GM18909 (cell line): Measurements from ENCODE around the gene CACNA1A.

ENCODE experiments used
- ATAC-seq: cut with Tn5 transposase; IDR thresholded peaks from one replicate; pipeline ENCODE4 v1.9.1; 2021; ENCODE audit warnings: mild to moderate bottlenecking; ENCODE audit not compliant: unreplicated experiment, poor library complexity

CACNA1A gene

DNA sequence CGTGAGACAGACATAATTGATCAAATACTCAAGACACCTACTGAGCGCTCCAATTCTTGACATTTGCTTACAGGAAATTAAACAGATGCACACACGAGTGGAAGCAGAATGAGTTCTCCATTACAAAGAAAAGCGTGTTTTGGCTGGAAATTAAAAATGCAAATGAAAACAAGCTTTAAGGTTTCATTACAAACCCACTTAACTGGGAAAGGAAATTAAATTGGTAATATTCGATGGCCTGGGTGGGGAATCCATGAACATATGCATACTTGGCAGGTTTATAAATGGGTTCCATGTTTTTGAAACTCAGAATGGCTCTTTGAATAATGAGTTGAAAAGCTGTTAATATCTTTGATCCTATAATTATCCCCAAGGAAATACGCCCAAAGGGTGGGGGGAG is 178.0 kb downstream of the CACNA1A start:
- no peak for ATAC-seq

DNA sequence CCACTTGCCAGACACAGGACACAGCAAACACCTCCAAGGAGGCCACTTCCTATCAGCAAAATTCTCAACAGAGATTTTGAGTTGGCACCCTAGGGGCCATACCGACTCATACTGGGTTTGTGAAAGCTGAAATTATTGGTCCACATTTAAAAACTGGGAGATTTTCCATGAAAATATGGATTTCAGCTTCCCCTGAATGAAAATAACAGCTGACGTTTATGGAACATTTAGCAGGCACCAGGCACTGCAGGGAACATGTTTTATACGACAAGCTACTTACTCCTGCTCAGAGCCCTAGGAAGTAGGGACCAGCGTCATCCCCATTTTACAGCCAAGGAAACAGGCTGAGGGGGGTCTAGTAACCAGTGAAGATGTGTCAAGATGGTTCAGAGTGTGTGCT is 186.8 kb downstream of the CACNA1A start:
- no peak for ATAC-seq

DNA sequence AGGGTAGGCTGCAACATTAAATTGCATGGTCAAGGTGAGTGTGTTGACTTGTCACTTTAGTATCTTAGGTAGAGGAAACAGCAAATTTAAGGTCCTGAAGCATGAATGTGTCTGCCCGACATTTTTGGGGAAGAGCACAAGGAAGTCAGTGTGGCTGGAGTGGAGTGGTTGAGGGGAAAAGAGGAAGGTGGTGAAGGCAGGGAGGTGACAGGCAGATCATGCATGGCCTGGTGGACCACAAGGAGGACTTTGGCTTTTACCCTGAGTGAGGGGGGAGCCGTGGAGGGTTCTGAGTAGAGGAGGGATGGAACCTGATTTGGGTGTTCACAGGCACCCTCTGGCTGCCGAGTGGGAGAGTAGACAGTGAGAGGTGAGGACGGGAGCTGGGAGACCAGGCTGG is 188.1 kb downstream of the CACNA1A start:
- no peak for ATAC-seq

GRCh38 chr19:13315495-13315894 is 190.8 kb downstream of the CACNA1A start:
- no peak for ATAC-seq

GRCh38 chr19:13314761-13315160 is 191.5 kb downstream of the CACNA1A start:
- ATAC-seq = no peak

- ATAC-seq = no peak
These were observed 192.4 kb downstream of the CACNA1A start for GRCh38 chr19:13313875-13314274.

DNA sequence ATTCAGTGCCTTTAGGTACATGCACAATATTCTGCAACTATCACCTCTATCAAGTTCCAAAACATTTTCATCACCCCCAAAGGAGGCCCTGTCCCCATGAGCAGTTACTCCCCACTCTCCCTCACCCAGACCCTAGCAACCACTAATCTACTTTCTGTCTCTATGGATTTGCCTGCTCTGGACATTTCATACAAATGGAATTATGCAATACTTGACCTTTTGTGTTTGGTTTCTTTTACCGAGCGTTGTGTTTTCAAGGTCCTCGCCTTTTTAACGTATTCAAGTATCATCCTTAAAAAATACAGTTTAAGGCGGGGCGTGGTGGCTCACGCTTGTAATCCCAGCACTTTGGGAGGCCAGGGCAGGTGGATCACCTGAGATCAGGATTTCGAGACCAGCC is 196.4 kb downstream of the CACNA1A start:
- no peak for ATAC-seq

- no peak for ATAC-seq
These were observed 202.7 kb downstream of the CACNA1A start for GRCh38 chr19:13303381-13304129.

- no peak for ATAC-seq
These were observed 203.6 kb downstream of the CACNA1A start for GRCh38 chr19:13302526-13303270.

DNA sequence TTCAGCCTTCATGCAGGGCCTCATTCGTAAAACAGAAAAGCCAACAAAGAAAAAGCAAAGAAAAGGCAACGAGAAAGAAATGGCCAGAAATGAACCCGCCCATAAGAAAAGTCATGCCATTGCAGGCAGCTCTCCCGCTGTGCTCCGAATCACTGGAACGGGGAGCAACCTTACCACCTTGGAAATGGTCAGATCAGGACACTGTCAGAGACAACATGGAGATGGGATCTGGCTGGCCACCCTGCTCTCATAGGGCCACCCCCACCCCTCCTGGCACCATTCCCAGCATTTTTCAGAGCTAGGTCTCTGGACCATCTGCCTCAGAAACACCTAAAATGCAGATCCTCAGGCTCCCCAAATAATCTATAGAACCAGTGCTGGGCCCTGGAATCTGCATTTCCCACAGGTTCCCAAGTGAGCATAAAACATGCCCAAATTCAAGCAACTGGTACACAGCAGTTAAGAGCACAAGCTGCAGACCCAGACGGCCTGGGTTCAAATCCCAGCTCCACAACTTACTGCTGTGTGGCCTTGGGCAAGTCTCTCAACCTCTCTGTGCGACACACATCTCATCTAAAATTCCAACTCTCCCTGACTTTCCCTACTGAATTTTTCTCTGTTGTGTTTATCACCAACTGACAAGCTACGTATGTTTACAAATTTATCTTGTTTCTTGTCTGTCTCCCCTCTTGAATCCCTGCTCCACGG is 204.5 kb downstream of the CACNA1A start:
- ATAC-seq = no peak

- ATAC-seq = no peak
These were observed 205.8 kb downstream of the CACNA1A start for GRCh38 chr19:13300421-13301030.

- ATAC-seq = no peak
These were observed 206.4 kb downstream of the CACNA1A start for GRCh38 chr19:13299838-13300237.

DNA sequence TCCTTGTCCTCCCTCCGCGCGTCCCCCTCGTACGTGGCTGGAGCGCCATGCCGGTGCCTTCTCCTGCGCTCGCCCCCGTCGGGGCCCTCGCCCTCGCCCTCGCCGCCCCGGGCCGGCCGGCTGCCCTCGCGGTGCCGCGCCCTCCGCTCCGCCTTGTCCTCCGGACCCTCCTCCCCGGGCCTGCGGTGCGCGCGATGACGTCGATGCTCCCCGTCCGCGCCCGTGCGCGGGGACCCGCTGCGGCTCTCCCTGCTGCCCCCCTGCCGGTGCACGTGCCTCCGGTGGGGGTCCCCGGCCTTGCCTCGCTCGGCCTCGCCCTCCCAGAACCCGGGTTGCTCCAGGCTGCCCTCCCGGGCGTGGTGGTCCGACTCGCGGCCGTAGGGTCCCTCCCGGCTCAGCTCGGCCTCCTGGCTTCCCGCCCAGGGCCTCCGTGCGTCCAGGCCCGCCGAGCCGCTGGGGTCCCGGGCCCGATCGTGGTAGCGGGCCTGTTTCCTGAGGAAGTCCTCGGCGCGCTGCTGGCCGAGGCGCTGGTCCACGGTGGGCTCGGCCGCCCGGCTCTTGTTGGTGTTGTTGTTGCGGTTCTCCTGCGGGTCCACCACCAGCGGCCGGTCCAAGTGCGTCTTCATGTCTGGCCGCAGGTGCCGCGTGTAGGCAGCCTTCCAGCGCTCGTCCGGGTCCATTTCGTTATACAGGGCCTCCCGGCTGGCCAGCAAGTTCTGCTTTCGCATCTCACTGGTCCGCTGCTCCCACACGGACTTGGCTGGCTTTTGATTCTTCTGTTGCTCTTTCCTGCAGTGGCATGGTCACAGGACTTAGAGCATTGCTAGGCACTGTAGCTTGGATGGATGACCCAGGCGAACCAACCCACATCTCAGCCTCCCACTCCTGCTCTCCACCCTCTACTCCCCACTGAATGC is 207.5 kb downstream of the CACNA1A start:
- ATAC-seq = no peak

DNA sequence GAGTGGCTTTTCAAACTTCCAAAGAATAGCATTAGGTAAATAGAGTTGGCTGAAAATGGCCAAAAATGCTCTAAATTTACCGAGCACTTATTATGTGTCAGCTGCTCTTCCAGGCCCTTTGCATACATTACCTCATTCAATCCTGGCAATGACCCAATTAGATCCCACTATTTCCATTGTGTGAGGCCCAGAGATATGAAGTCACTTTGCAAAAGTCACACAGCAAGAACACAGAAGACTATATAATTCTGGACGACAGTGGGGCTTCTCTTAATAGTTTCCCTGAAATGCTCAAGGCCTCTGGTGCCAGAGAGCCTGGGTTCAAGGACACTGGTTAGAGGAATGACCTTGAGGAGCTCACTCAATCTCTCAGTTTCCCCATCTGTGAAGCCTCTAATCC is 209.3 kb downstream of the CACNA1A start:
- ATAC-seq = no peak

DNA sequence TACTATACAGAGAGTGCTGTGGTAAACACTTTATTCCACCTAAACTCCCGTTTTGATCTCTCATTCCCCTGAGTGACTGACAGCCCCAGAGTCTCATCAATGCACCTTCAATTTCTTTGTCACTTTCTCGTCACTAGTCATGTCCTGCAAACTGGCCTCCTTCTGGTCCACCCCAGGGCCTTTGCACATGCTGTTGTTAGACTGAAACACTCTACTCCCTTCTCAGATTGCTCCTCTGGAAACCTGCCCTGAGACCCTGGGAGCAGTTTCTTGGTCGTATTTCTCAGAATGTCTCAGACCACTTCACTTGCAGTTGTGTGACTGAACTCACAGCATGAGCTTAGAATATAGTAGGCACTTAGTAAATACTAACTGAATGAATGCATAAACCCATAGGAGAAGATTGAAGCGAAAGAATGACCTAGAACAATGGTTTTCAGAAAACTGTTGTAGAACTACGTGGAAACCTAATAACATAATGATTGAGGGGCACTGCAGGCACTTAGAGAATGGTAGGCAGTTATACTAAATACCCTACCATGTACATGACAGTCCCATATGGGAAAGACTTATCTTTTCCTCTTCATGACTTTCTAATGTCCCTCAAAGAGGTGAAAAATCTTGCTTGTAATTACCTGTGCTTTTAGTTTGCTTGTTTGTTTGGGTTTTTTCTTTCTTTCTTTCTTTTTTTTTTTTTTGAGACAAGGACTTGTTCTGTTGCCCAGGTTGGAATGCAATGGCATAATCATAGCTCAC is 211.3 kb downstream of the CACNA1A start:
- no peak for ATAC-seq

- ATAC-seq = no peak
These were observed 214.4 kb downstream of the CACNA1A start for GRCh38 chr19:13291913-13292312.

- no peak for ATAC-seq
These were observed 215.5 kb downstream of the CACNA1A start for GRCh38 chr19:13290741-13291140.

DNA sequence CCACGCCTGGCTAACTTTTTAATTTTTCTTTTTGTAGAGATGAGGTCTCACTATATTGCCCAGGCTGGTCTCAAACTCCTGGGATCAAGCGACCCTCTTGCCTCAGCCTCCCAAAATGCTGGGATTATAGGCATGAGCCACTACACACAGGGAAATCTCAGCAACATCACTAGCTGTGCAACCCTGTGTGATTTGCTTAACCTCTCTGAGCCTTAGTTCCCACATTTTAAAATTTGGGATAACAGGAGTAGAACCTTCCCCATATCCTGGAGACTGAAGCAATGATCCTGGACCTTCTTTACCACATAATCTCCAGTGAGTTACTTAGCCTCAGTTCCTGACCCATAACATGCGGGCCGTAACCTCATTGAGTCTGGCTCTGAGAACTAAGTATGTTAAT is 217.0 kb downstream of the CACNA1A start:
- ATAC-seq = no peak
